Measurements from ENCODE around the gene RIMKLB.

GRCh38 chr12:8785499-8785898, 87.7 kb downstream of the RIMKLB start:
- no peak for TF ChIP-seq BACH2 (CRISPR knock-in tag; IDR thresholded peaks at IDR 0.05; ENCODE audit: borderline replicate concordance)
- no peak for TF ChIP-seq ZNF565 (CRISPR knock-in tag; conservative IDR thresholded peaks at IDR 0.05; ENCODE audit: low read depth)
- no peak for TF ChIP-seq PATZ1 (CRISPR knock-in tag; IDR thresholded peaks at IDR 0.05; ENCODE audit: borderline replicate concordance)
- TF ChIP-seq TSHZ2 (CRISPR knock-in tag; IDR thresholded peaks at IDR 0.05) = no peak
- TF ChIP-seq CREB5 (CRISPR knock-in tag; IDR thresholded peaks at IDR 0.05; ENCODE audit: low read depth) = no peak
- TF ChIP-seq GLIS3 (CRISPR knock-in tag; IDR thresholded peaks at IDR 0.05) = no peak
- no peak for TF ChIP-seq ZFP30 (CRISPR knock-in tag; IDR thresholded peaks at IDR 0.05)
- no peak for TF ChIP-seq ZNF70 (CRISPR knock-in tag; IDR thresholded peaks at IDR 0.05)
- TF ChIP-seq ZC3H10 (CRISPR knock-in tag; IDR thresholded peaks at IDR 0.05) = no peak
